GM10847 (cell line): Measurements from ENCODE around the gene ECHDC3.

Experiments used
- POLR2A ChIP-seq: IDR thresholded peaks from 2 replicates; pipeline ENCODE4 v1.6.1; 2011; ENCODE audit not compliant: insufficient read length; ENCODE audit errors: extremely low read depth

ECHDC3 gene, protein sequence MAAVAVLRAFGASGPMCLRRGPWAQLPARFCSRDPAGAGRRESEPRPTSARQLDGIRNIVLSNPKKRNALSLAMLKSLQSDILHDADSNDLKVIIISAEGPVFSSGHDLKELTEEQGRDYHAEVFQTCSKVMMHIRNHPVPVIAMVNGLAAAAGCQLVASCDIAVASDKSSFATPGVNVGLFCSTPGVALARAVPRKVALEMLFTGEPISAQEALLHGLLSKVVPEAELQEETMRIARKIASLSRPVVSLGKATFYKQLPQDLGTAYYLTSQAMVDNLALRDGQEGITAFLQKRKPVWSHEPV

DNA sequence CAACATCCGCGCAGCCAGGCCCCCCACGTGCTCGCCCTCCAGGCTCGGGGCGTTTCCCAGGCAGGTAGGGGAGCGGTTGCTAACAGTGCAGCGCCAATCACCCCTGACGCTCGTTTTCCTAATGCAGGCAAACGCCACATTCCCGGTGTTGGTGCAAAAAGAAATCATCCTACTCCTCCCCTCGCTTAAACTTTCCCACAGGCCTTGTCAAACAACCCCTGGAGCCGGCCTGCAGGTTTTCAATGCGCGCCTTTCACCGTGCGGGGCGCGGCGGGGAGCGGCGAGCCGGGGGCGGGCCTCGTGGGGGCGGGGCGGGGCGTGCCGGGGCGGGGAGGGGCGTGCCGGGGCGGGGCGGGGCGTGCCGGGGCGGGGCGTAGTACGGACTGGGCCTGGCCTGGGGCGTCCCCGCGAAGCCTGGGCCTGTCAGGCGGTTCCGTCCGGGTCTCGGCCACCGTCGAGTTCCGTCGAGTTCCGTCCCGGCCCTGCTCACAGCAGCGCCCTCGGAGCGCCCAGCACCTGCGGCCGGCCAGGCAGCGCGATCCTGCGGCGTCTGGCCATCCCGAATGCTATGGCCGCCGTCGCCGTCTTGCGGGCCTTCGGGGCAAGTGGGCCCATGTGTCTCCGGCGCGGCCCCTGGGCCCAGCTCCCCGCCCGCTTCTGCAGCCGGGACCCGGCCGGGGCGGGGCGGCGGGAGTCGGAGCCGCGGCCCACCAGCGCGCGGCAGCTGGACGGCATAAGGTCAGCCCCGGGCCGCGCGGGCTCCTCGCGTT, at the start of gene ECHDC3:
Gene ECHDC3, plus strand, starts transcription at position 374 of the 770 bp plus-strand sequence. Its CDS starts 195 bp downstream, at position 569.
- no peak for TF ChIP-seq POLR2A

GRCh38 chr10:11693376-11693775, 48.8 kb upstream of the ECHDC3 start:
- no peak for TF ChIP-seq POLR2A

GRCh38 chr10:11695779-11696178, 46.4 kb upstream of the ECHDC3 start:
- TF ChIP-seq POLR2A: no peak

- TF ChIP-seq POLR2A: no peak
Observed at GRCh38 chr10:11697718-11698527, 44.3 kb upstream of the ECHDC3 start.

- TF ChIP-seq POLR2A: no peak
Observed at GRCh38 chr10:11698691-11699549, 43.3 kb upstream of the ECHDC3 start.

- TF ChIP-seq POLR2A: no peak
Observed at GRCh38 chr10:11699550-11700097, 42.6 kb upstream of the ECHDC3 start.

DNA sequence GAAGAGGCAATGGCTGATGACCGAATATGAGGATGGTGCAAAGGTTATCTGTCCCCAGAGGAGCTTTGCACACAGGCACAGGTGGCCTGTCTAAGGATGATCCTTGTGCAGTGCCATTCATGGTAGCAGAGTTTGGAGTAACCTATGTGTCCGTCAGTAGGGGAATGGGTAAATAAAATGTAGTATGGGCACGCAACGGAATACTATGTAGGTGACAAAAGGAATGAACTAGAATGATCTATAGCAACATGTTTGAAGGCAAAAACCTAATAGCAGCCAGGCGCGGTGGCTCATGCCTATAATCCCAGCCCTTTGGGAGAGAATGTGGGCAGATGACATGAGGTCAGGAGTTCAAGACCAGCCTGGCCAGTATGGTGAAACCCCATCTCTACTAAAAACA, 41.6 kb upstream of the ECHDC3 start:
- TF ChIP-seq POLR2A: no peak

GRCh38 chr10:11701451-11702095, 40.6 kb upstream of the ECHDC3 start:
- TF ChIP-seq POLR2A: no peak

DNA sequence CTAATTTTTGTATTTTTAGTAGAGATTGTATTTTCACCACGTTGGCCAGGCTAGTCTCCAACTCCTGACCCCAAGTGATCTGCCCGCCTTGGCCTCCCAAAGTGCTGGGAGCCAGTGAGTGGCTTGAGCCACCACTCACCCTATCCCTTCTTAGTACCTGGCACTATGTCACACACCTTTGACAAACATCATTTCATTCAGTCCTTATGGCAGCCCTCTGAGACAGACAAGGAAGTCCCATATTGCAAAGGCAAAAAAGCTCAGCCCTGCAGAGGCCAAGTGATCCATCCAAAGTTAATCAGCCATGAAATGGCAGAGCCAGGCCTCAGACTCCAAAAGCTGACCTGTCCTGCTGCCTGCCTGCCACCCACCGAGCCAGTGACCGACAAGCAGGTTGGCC, 39.9 kb upstream of the ECHDC3 start:
- TF ChIP-seq POLR2A: no peak

- no peak for TF ChIP-seq POLR2A
Observed at GRCh38 chr10:11704092-11704491, 38.1 kb upstream of the ECHDC3 start.

GRCh38 chr10:11705722-11706121, 36.5 kb upstream of the ECHDC3 start:
- no peak for TF ChIP-seq POLR2A

GRCh38 chr10:11706895-11707567, 35.2 kb upstream of the ECHDC3 start:
- no peak for TF ChIP-seq POLR2A

DNA sequence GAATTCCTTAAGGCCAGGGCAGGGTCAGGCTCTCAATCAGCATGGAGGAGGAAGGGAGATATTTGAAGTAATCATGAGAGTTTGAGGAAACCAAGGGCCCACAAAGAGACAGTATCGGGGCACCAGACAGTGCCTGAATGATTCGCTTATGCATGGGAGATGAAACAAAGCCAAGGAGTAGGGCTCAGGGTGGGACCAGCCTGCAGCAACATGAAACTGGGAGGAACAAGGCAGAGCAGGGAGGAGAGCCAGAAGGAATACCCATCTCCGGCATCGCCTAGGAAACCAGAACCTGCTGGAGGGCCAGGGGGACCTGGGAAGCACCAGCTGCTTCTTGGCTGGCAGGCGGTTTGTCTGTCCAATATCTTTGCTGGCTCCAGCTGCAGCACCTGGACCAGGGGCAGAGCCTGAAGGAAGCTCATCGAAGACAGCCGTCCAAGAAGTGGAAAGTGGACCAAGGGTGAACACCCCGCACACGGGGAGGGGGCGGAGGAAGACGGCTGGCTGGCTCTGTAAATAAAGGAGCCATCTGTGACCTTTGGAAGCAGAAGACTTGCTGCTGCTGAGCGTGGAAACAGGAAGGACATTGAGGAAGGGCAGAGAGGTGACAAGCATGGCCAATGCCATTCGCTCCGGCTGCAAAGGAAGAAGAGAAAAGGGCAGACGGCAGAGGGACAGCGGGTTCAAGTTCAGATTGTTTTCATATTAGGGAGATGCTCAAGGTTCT, 34.4 kb upstream of the ECHDC3 start:
- no peak for TF ChIP-seq POLR2A

- TF ChIP-seq POLR2A: no peak
Observed at GRCh38 chr10:11712744-11713143, 29.4 kb upstream of the ECHDC3 start.
